ENCODE measurements around the gene WSB1.
"Not testable (repeated sequence)": the region's sequence is repeated elsewhere in the genome, so short reads cannot be mapped to it uniquely, and the experiment has no call there.

The WSB1 gene

DNA sequence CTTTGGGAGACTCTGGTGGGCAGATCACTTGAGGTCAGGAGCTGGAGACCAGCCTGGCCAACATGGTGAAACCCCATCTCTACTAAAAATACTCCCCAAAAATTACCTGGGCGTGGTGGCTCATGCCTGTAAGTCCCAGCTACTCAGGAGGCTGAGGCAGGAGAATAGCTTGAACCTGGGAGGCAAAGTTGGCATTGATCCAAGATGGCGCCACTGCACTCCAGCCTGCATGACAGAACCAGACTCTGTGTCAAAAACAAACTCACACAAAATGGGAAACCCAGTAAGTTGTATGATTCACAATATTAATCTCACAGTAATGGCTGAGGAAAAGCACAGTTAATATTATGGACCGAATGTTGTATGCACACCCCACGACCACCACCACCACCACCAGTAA lies 24.3 kb downstream of the WSB1 start:
- DNase-seq, result no peak

DNA sequence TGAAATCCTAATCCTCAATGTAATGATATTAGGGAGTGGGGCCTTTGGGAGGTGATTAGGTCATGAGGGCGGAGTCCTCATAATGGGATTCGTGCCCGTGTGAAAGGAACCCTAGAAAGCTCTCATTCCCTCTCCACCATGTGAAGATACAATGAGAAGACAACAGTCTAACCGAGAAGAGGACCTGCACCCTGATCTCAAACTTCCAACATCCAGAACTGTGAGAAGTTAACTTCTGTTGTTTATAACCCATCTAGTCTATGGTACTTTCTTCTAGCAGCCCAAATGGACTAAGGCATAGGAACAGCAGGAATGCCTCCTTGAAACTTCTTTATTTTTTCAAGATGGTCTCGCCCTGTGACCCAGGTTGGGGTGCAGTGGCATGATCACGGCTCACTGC lies 24.7 kb downstream of the WSB1 start:
- no peak for DNase-seq

DNA sequence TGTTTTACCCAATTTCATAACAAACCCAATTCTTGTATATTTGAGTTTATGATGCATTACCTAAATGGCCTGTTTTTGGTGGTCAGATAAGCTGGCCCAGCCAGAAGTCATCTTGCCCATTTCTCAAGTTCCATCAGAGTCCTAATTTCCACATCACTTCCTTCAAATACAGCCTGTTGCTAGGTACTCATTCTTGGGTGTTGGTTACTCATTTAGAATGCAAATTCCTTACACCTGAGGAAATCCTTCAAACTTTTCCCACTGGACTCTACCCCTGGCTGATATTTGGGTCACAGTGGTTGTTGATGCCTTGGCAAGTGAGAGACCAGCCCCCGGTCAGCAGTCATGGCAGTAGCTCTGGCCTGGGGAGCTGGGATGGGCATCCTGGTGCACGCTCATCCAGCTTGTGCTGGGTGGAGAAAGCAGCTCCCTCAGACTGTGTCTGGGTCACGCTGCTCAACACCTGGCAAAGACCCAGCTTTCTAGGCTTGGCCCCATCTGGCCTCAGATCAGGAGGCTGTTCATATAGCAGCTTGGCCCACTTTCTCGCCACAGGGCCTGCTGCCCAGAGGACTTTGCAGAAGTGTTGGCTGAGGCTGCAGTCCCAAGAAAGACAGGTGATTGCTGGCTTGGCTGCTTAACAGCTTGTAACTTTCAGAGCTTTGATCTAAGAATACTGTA lies 25.8 kb downstream of the WSB1 start:
- DNase-seq, result no peak

DNA sequence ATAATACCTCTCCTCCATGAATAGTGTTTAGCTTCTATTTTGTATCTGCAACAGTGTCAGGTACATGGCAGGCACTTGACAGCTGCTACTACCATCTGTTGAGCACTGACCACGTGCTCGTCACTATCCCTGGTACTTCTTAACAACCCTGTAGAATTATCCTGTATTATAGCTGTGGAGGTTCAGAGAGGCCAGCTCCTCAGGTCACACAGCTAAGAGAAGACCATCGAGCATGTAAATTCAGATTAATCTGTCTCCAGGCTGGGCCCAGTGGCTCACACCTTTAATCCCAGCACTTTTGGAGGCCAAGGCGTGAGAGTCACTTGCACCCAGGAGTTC lies 26.3 kb downstream of the WSB1 start:
- DNase-seq, result no peak

DNA sequence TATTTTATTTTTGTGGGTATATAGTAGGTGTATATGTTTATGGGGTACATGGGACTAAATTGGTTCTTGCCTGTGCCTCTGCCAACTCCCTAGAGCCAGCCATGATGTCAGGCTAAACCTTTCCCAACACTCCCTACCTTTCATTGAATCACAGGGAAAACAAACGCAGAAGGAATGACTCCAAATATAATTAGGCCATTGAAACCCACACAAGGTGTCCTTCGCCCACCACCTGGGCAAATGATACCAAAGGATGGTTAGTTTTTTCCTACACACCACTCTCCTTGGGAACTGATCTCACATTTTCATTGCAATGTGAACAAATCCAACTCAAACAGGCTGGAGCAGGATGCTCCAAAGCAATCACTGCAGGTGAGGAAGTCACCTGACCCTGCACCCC lies 27.5 kb downstream of the WSB1 start:
- no peak for DNase-seq

DNA sequence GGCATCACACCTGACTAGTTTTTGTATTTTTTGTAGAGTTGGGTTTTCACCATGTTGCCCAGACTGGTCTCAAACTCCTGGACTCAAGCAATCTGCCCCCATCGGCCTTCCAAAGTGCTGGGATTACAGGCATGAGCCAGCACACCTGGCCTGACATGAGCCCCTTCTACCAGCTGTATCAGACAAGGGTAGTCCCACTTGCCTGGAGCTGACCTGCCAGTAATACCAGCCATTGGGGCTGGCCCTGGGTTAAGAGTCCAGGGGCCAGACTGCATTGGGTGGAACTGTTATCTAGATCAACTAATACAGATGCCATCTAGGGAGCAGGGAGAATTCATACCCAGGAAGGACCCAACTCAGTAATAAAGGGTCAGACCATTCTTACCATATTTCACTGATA lies 28.1 kb downstream of the WSB1 start:
- DNase-seq, result no peak

DNA sequence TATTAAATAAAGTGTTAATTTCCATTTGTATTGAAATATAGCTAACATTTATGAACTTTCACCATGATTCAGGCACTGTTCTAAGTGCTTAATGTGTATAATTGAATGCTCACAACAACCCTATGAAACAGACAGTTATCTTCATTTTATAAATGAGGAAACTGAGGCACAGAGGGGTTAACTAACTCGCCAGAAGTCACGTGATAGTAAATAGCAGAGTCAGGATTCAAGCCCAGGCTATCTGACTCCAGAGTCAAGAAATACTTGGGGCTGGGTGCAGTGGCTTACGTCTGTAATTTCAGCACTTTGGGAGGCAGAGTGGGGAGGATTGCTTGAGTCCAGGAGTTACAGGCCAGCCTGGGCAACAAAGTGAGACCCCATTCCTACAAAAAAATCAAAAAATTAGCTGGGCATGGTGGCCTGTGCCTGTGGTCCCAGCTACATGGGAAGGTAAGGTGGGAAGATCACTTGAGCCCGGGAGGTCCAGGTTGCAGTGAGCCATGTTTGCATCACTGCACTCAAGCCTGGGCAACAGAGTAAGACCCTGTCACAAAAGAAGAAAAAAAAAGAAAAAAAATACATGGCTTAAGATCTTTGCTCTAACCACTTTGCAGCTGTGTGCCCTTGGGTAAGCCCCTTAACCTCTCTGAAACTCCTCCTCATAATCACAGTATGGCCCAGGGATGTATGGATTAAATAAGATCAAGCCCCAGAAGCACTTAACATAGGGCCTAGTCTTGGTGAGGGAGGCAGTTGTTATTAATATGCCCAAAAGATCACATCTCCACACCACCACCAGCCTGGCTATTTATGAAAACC lies 29.0 kb downstream of the WSB1 start:
- DNase-seq, result no peak

DNA sequence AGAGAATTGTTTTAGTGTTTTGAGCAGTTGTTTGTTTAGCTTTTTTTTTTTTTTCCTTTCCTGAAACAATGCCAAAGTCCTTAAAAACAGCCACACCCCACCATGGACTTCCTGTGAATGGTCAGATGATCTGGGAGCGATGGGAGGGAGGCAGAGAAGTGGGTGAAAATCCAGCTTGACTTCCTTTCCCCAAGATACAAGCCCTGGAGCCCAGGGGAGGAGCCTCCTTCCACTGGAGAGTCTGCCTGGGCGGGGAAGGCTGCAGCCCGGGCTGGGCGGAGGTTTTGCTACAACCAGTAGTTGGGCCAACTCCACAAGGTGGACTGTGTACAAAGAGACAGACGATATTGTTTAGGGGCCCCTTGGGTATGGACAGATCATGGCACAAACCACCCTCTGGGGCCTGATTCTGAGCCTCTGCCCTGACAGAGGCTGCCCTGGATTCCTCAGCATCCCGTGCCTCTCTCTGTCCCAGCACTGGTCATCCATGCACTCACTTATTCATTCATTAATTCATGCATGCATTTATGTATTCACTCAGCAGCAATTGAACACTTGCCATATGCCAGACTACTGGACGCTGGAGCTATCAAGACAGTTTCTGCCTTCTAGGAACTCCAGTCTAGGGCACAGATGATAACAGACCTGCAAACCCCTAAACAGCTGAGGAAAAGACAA lies 29.8 kb downstream of the WSB1 start:
- peak; percentile 40 for DNase-seq

DNA sequence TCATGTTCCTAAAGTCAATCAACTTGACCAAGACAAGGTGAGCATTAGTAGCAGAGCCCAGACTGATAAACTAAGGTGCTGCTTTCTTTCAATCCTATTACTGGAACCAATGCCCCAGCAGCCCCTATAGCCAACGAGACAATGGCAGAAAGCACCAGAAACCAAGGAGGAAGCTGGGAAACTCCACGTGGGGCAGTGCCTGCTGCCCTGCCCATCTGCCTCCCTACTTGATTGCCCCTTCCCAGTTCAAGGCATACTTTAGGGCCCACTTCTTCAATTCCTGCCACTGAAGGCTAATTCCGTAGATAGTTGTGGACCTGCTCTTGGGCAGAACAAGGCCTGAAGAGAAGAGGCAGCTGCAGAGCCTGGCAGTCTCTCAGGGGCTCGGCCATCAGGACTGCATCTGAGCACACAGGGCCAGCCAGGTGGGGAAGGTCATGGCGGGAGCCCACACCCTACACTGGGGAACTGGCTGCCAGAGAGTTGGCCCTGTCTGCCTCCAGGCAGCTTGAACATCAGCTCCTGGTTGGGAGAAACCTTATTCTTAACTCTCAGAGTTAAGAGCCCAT lies 30.9 kb downstream of the WSB1 start:
- DNase-seq, result no peak

DNA sequence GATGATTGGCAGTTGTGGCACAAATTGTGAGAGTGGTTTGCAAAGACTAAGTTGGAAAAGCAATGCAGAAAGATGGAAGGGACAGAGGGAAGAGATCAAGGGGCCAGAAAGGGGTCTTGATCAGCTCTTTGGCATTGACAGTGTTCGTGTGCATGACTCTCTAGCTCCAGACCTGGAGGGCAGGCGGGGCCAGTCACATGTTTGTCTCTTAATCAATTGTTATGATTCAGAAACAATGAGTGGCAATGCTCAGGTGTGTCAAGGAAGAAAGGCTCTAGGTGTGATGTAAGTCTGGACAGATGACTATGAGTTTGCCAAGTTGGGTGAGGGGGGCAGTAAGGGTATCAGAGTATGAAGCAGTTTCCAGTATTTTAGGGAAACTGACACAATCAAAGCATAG lies 32.1 kb downstream of the WSB1 start:
- no peak for DNase-seq

DNA sequence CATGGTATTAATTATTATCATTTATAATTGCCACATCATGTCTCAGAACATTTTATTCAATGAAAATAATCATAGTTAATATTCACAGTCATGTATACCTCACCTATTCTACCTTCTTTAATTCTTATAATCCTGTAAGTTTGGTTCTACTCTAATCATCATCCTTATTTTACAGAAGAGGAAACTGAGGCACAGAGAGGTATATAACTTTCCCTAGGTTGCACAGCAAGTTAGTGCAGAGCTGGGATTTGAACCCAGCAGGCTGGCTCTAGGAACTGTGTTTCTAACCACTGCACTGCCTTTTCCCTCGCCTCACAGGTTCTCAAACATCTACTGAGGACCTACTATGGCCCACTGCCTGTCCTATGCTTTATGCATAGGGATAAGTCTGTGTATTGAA lies 32.7 kb downstream of the WSB1 start:
- DNase-seq, result no peak

DNA sequence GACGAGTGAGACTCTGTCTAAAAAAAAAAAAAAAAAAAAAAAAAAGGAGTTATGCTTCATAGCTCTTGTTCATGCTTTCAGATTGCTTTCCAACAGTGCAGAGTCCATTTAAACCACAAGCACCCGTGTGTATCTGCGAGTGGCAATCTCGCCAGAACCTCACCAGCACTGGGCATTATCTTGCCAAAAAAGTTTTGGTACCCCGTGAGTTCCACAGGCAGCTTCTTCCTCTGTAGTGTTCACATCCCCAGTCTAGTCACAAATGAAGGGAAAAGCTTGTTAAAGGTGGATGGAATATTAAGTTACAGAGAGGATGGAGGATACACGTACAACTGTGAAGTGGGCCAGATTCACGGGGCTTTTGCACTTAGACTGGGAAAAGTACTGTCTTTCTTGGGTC lies 33.5 kb downstream of the WSB1 start:
- DNase-seq, result no peak

DNA sequence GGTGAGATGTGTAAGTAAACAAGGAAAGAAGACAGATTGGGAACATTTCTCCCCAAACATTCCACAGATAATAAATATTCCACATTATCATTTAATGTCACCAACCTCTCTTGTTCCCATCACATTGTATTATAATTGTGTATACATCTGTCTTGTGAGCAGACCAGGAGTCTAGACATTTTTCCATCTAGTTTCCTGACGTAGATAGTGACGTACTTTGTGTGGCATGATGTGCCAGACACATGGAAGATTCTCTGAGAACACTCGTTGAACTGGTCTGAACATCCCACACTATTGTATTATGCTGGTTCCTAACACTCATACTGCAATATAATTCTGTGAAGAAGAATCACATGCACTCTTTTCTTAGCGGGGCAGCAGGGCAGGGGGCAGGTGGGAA lies 34.0 kb downstream of the WSB1 start:
- DNase-seq, result no peak

DNA sequence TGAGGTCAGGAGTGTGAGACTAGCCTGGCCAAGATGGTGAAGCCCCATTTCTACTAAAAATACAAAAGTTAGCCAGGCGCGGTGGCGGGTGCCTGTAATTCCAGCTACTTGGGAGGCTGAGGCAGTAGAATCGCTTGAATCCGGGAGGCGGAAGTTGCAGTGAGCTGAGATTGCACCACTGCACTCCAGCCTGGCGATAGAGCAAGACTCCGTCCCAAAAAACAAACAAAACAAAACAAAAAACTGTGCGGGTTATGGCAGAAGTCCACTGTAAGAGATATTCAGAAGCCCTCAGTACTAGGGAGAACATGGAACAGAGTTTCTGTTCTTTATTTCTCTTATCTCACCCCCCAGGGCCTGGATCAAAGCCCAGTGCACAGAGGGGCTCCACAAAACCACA lies 34.8 kb downstream of the WSB1 start:
- DNase-seq, result not testable (repeated sequence)

DNA sequence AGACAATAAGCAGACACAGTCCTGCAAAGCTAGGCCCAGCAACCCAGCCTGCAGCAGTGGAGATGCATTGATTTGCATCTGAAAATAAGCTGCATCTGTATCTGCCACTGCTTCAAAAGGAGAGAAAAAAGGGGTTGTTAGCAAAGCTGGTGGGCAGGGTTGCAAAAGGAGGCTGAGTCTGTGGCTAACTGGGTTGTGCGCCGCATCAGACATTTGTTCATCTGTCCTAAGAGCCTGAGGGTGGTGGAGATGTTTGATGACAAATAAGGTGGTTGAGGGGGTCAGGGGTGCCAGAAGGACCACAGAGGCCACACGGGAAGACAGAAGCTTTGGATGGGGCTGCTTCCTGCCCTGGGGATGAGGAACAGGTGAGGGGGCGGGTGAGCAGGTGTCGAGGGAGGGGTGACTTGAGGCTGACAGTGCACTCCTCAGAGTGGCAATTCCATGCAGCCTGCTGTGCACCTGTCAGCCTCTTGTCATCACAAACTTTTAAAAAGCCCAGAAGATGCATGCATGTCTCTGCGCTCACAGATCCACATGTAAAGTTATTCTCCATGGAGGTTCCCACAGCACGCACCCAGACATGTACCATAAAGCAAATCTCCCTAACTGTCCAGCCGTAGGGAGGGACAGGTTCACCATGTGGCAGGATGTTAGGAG lies 35.4 kb downstream of the WSB1 start:
- DNase-seq, result no peak

DNA sequence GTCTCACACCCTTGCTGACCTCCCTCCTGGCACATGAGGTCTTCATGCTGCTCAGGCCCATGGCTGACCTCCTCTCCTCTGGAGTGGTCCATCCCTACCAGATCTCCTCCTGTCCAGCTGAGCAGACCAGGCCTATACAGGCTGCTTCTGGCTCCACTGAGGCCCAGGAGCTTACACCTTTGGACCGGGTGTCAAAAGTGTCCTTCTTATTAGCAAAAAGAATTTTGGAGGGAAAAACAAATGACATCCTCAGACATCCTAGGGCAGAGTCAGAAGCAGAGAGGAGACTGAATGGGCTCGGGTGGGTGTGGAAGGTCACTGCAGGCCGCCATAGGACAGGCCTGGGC lies 38.1 kb downstream of the WSB1 start:
- no peak for DNase-seq

DNA sequence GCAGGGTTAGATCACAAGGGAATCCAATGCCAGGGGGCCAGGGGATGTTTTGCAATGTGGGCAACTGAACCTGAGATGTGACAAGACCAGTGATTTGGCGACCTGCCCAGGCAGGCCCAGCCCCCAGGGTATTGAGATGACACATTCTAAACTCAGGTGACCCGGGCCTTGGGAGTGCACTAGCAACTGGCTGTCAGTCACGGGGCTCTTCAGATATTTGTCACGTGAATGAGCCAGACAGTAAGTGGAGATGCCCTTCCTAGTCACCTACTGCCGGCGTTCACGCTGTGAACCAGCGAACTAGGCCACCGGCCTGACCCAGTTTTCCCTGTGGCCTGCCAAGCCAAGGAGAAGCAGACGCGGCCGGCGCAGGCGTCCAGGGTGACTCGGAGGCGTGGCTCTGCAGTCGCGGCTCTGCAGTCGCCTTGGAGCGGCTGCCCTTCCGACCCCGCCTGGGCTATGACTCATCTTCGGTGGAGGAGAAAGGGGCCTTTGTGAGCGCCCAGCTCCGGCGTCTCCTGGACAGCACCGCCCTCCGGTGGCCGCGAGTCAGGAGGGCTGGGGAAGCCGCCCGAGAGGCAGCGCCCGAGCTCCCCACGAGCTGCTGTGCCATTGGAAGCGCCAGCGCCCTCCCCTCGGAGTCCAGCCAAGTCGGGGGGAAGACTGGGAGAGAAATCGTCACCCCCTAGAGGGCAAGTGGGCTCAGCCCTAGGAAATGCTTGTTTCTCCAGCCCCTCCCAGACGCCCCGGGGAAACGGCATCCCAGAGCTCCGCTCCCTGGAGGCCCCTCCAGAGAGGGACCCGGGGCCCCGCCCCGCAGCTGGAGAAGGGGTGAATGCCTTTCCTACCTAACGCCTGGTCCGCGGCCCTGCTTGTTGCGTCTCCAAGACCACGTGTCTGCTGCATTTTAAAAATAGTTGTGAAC lies 38.8 kb downstream of the WSB1 start:
- peak; percentile 96 for DNase-seq

DNA sequence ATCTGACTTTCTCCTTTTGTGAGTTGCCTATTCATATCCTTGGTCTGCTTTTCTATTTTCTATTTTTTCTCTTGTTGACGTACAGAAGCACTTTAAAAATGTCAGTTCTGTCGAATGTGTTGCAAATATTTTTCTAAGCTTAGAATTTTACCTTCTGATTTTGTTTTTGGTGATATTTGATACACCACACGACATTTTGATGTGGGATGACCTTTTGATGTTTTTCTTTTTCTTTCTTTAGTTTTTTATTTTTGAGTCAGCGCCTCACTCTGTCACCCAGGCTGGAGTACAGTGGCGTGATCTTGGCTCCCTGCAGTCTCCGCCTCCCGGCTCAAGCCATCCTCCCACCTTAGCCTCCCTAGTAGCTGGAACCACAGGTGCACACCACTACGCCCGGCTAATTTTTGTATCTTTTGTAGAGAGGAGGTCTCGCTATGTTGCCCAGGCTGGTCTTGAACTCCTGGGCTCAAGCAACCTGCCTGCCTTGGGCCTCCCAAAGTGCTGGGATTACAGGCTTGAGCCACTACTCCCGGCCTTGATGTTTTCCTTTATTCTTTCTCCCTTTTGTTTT lies 39.6 kb downstream of the WSB1 start:
- DNase-seq, result no peak

DNA sequence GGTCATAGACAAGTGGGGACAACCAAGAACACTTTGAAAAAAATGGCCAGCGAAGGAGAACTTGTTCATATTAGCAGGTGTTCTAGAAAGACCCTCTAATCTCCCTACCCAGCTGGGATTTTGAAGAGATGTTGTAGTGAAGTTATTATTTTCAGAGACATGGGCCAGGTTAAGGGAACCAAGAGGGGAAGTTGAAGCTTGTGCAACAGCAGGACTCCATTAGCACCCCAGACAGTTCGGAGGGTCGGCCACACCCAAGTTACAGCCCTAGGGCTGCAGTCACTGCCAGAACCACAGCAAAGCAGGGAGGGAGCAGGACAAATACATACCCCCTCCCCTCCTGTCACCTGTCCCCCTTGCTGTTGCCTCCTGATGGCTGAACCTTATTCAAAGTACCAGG lies 42.3 kb downstream of the WSB1 start:
- no peak for DNase-seq

DNA sequence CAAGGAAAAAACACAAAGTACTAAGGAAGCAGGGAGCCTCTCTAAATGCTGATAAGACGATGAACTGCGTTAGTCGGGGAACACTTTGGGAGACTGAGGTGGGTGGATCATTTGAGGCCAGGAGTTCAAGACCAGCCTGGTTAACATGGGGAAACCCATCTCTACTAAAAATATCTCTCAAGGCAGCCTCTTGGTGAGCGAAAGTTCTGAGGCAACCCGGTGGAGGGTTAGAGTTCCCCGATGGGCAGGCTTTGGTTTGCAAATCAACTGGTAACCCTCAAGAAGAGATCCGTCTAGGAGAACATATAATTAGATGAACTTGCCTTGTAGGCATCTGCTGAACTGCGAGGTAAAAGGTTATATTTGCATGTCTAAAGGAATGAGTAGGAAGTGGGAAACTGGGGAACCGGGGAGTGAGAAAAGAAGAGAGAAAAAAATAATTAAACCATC lies 44.6 kb downstream of the WSB1 start:
- DNase-seq, result no peak

DNA sequence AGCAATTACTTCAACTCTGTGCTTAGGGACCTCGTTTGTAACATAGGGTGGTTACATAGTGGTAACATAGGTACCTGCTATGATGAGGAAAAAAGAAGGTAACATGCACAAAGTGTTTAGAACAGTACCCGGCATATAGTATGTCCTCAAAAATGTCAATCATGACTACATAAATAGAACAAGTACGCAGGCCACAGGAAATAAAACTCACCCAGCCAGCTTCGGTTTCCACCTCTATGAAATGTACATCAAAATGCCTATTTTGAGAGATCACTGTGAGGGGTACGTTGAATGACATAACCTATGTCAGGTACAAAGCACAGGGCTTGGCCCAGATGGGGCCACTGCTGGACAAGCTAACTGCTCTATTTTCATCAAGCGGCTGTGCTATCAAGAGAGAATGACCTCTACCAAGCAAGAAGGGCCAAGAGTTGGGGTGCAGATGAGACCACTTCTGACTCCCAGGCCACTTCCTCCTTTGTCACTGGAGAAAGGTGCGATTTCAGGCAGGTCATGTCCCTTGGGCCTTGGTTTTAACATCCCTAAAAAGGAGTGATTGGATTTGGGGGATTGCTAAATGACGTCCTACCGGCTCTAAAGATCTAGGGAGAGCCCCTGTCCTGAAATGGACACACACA lies 45.4 kb downstream of the WSB1 start:
- DNase-seq, result no peak
